HEK293 (cell line): Measurements from ENCODE around the gene HMGN2.

Experiments
- CTCF ChIA-PET: fragments of 350-600 bp; formaldehyde crosslinking; extraction: SDS; loops from one replicate; lab custom pipeline; 2021; ENCODE audit warnings: antibody characterized with exemption; lab: Yijun Ruan, JAX
- POLR2A ChIA-PET: fragments of 300-600 bp; formaldehyde crosslinking; extraction: SDS; loops from one replicate; lab custom pipeline; 2020; ENCODE audit warnings: antibody characterized with exemption, inconsistent platforms; lab: Yijun Ruan, JAX
- H3K27ac ChIP-seq: fragments of 200-500 bp; sonication (Bioruptor generic); 2 replicates; pipeline ENCODE4 v1.5.1; 2014; ENCODE audit warnings: low read depth, low read length, control low read depth, inconsistent platforms; ENCODE audit errors: extremely low read depth
- H3K36me3 ChIP-seq, 2 experiments: fragments of 200-500 bp in 1 of 2; sonication (Bioruptor generic) in 1 of 2; 1 replicate in 1 of 2; 2 replicates in 1 of 2; pipeline ENCODE4 v1.5.1; 2014 to 2017; ENCODE audit warnings: inconsistent platforms in 2 of 2, low read length in 2 of 2; ENCODE audit not compliant: control insufficient read depth in 2 of 2, insufficient read depth in 1 of 2
- H3K4me1 ChIP-seq: fragments of 200-500 bp; sonication (Bioruptor generic); 2 replicates; pipeline ENCODE4 v1.5.1; 2014; ENCODE audit warnings: mild to moderate bottlenecking, low read length, inconsistent platforms; ENCODE audit not compliant: control insufficient read depth, insufficient read depth
- H3K4me3 ChIP-seq: 2 replicates; pipeline ENCODE4 v1.5.1; 2011; ENCODE audit warnings: low read depth, mild to moderate bottlenecking, control low read depth, low read length, moderate library complexity
- H3K9me3 ChIP-seq: fragments of 200-500 bp; sonication (Bioruptor generic); 2 replicates; pipeline ENCODE4 v1.5.1; 2014; ENCODE audit warnings: low read depth, low read length, inconsistent platforms; ENCODE audit not compliant: control insufficient read depth, insufficient read depth
- BCL11B ChIP-seq: fragments of 450-650 bp; formaldehyde crosslinking; IDR thresholded peaks from 2 replicates; pipeline ENCODE4 v1.5.1; 2016; ENCODE audit warnings: low read depth, missing biosample characterization, missing genetic modification characterization
- EGR2 ChIP-seq: fragments of 450-650 bp; formaldehyde crosslinking; IDR thresholded peaks from 2 replicates; pipeline ENCODE4 v1.5.1; 2016; ENCODE audit warnings: low read depth, missing biosample characterization, missing genetic modification characterization
- GLI2 ChIP-seq: fragments of 450-650 bp; formaldehyde crosslinking; IDR thresholded peaks from 2 replicates; pipeline ENCODE4; 2017; ENCODE audit warnings: missing biosample characterization, missing genetic modification characterization, low read depth, borderline replicate concordance
- GLI4 ChIP-seq: fragments of 450-650 bp; formaldehyde crosslinking; IDR thresholded peaks from 2 replicates; pipeline ENCODE4 v1.5.1; 2016; ENCODE audit warnings: missing biosample characterization, missing genetic modification characterization
- GLIS1 ChIP-seq: fragments of 450-650 bp; formaldehyde crosslinking; IDR thresholded peaks from 2 replicates; pipeline ENCODE4 v1.5.1; 2016; ENCODE audit warnings: missing biosample characterization, missing genetic modification characterization
- GLIS2 ChIP-seq: fragments of 450-650 bp; formaldehyde crosslinking; IDR thresholded peaks from 2 replicates; pipeline ENCODE4 v1.5.1; 2016; ENCODE audit warnings: missing biosample characterization, missing genetic modification characterization
- OVOL3 ChIP-seq: fragments of 450-650 bp; formaldehyde crosslinking; IDR thresholded peaks from 2 replicates; pipeline ENCODE4 v1.5.1; 2016; ENCODE audit warnings: missing biosample characterization, missing genetic modification characterization
- PBX3 ChIP-seq: sonication (generic); formaldehyde crosslinking; IDR thresholded peaks from 2 replicates; pipeline ENCODE4 v1.8.1; 2022; ENCODE audit warnings: mild to moderate bottlenecking, moderate library complexity, missing genetic modification reagents
- REPIN1 ChIP-seq: fragments of 450-650 bp; formaldehyde crosslinking; IDR thresholded peaks from 2 replicates; pipeline ENCODE4 v1.5.1; 2017; ENCODE audit warnings: missing biosample characterization, missing genetic modification characterization, low read depth
- YY1 ChIP-seq: fragments of 450-650 bp; formaldehyde crosslinking; IDR thresholded peaks from 2 replicates; pipeline ENCODE4 v1.5.1; 2018; ENCODE audit warnings: missing biosample characterization, missing genetic modification characterization
- ZBTB21 ChIP-seq: fragments of 450-650 bp; formaldehyde crosslinking; IDR thresholded peaks from 2 replicates; pipeline ENCODE4 v1.5.1; 2017; ENCODE audit warnings: missing biosample characterization, missing genetic modification characterization
- ZBTB48 ChIP-seq: fragments of 450-650 bp; formaldehyde crosslinking; IDR thresholded peaks from 2 replicates; pipeline ENCODE4 v1.5.1; 2016; ENCODE audit warnings: missing biosample characterization, missing genetic modification characterization
- ZFHX2 ChIP-seq: fragments of 450-650 bp; formaldehyde crosslinking; conservative IDR thresholded peaks from 2 replicates; pipeline ENCODE4 v1.5.1; 2016; ENCODE audit warnings: missing biosample characterization, missing genetic modification characterization
- ZIC2 ChIP-seq: fragments of 450-650 bp; formaldehyde crosslinking; IDR thresholded peaks from 2 replicates; pipeline ENCODE4 v1.5.1; 2016; ENCODE audit warnings: missing biosample characterization, missing genetic modification characterization
- ZNF16 ChIP-seq: fragments of 450-650 bp; formaldehyde crosslinking; IDR thresholded peaks from 2 replicates; pipeline ENCODE4 v1.5.1; 2016; ENCODE audit warnings: low read depth, missing biosample characterization, missing genetic modification characterization
- ZNF174 ChIP-seq: fragments of 450-650 bp; formaldehyde crosslinking; IDR thresholded peaks from 2 replicates; pipeline ENCODE4 v1.5.0; 2017; ENCODE audit warnings: missing biosample characterization, mild to moderate bottlenecking, missing genetic modification characterization
- ZNF280D ChIP-seq: fragments of 450-650 bp; formaldehyde crosslinking; IDR thresholded peaks from 2 replicates; pipeline ENCODE4 v1.5.1; 2016; ENCODE audit warnings: missing biosample characterization, missing genetic modification characterization
- ZNF350 ChIP-seq: fragments of 450-650 bp; formaldehyde crosslinking; IDR thresholded peaks from 2 replicates; pipeline ENCODE4 v1.5.0; 2017; ENCODE audit warnings: missing biosample characterization, mild to moderate bottlenecking, missing genetic modification characterization
- ZNF416 ChIP-seq: fragments of 450-650 bp; formaldehyde crosslinking; IDR thresholded peaks from 2 replicates; pipeline ENCODE4 v1.5.1; 2016; ENCODE audit warnings: missing biosample characterization, missing genetic modification characterization
- ZNF530 ChIP-seq: fragments of 450-650 bp; formaldehyde crosslinking; IDR thresholded peaks from 2 replicates; pipeline ENCODE4 v1.5.1; 2016; ENCODE audit warnings: low read depth, missing biosample characterization, missing genetic modification characterization
- ZNF548 ChIP-seq: fragments of 450-650 bp; formaldehyde crosslinking; IDR thresholded peaks from 2 replicates; pipeline ENCODE4 v1.5.1; 2016; ENCODE audit warnings: missing biosample characterization, missing genetic modification characterization
- ZNF596 ChIP-seq: fragments of 450-650 bp; IDR thresholded peaks from 2 replicates; pipeline ENCODE4 v1.5.0; 2018; ENCODE audit warnings: missing biosample characterization, mild to moderate bottlenecking, missing genetic modification characterization, moderate library complexity
- ZNF626 ChIP-seq: fragments of 450-650 bp; sonication (Bioruptor Pico); formaldehyde crosslinking; IDR thresholded peaks from 2 replicates; pipeline ENCODE4 v1.5.1; 2018; ENCODE audit warnings: missing biosample characterization, missing genetic modification characterization, inconsistent platforms
- ZNF664 ChIP-seq: fragments of 450-650 bp; formaldehyde crosslinking; IDR thresholded peaks from 2 replicates; pipeline ENCODE4 v1.5.1; 2016; ENCODE audit warnings: missing biosample characterization, missing genetic modification characterization
- ZNF747 ChIP-seq: fragments of 450-650 bp; formaldehyde crosslinking; IDR thresholded peaks from 2 replicates; pipeline ENCODE4 v1.5.1; 2016; ENCODE audit warnings: missing biosample characterization, missing genetic modification characterization
- ZNF837 ChIP-seq: fragments of 450-650 bp; formaldehyde crosslinking; IDR thresholded peaks from 2 replicates; pipeline ENCODE4 v1.5.1; 2016; ENCODE audit warnings: missing biosample characterization, missing genetic modification characterization
- TF ChIP-seq, protein P1 (sequence below): fragments of 450-650 bp; formaldehyde crosslinking; IDR thresholded peaks from 2 replicates; pipeline ENCODE4 v1.5.1; 2016; ENCODE audit warnings: missing biosample characterization, missing genetic modification characterization, borderline replicate concordance
- TF ChIP-seq, protein P2 (sequence below): fragments of 450-650 bp; formaldehyde crosslinking; IDR thresholded peaks from 2 replicates; pipeline ENCODE4 v1.5.1; 2016; ENCODE audit warnings: missing biosample characterization, missing genetic modification characterization

Gene HMGN2

DNA sequence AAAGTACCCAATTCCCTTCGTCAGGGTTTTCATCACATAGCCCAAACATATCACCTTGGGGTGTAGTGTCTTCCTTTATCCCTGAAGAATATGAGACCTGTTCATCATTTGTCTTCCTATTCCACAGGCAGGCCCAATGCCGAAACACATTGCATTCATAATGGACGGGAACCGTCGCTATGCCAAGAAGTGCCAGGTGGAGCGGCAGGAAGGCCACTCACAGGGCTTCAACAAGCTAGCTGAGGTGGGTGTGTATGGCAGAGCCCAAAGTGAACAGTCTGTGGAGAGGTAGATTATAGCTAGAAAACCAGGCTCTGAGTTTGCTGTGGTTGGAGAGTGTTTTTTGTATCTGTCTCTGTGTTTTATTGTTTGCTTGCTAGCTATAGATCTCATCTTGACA is 34.2 kb upstream of the HMGN2 start:
- ChIA-PET CTCF (interaction anchor here (1.1 to 2.9 kb wide), 2 partner anchors 21 to 100 kb away, joined by 4 to 17 read pairs; no protein-coding TSS in a partner anchor), POLR2A (interaction anchor here (0.6 to 0.8 kb wide), 2 partner anchors 28 to 32 kb away, joined by 3 read pairs; no protein-coding TSS in a partner anchor)
- Histone ChIP-seq H3K4me1 (peaks cover 1% of the 10 kb centered on the region; the same call in 1 of the 2 replicates), H3K27ac (no peak overlapping the region), H3K4me3 (no peak overlapping the region), H3K36me3 (peaks cover 40 to 84% of the 10 kb centered on the region in 2 experiments), H3K9me3 (no peaks in the 10 kb centered on the region)
- TF ChIP-seq OVOL3 = no peak
- TF ChIP-seq ZBTB48 (tag by site-specific recombination) = no peak
- TF ChIP-seq ZNF747 (tag by site-specific recombination) = no peak
- TF ChIP-seq ZNF548 (tag by site-specific recombination) = no peak
- no peak for TF ChIP-seq ZNF280D (tag by site-specific recombination)
- TF ChIP-seq GLI2 (tag by site-specific recombination) = no peak
- TF ChIP-seq ZNF664 = no peak
- no peak for TF ChIP-seq GLIS1
- no peak for TF ChIP-seq GLIS2 (tag by site-specific recombination)
- no peak for TF ChIP-seq ZNF174 (tag by site-specific recombination)
- TF ChIP-seq ZNF16 (tag by site-specific recombination) = no peak
- TF ChIP-seq REPIN1 (tag by site-specific recombination) = no peak
- TF ChIP-seq ZNF416 = no peak
- TF ChIP-seq ZFHX2 (tag by site-specific recombination) = no peak
- TF ChIP-seq ZNF626 (tag by site-specific recombination) = no peak
- no peak for TF ChIP-seq EGR2
- TF ChIP-seq, protein P1, sequence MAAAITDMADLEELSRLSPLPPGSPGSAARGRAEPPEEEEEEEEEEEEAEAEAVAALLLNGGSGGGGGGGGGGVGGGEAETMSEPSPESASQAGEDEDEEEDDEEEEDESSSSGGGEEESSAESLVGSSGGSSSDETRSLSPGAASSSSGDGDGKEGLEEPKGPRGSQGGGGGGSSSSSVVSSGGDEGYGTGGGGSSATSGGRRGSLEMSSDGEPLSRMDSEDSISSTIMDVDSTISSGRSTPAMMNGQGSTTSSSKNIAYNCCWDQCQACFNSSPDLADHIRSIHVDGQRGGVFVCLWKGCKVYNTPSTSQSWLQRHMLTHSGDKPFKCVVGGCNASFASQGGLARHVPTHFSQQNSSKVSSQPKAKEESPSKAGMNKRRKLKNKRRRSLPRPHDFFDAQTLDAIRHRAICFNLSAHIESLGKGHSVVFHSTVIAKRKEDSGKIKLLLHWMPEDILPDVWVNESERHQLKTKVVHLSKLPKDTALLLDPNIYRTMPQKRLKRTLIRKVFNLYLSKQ (tag by site-specific recombination) = no peak
- TF ChIP-seq ZNF350 (tag by site-specific recombination) = no peak

DNA sequence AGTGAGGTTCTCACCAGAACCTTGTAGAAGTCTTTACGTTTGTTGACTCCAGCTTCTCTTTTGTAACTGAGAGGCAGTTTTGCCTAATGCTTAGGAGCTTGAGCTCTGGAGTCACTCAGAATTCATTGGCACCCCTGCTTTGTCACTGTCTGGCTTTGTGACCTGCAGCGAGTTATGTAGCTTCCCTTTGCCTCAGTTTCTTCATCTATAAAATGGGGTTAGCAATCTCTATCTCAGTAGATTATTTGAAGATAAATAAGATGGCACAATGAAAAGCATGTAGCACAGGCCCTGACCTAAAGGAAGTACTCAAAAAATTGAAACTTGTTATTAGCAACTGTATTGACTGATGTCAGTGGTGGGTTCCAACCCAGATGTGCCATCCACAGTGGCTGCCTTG is 32.0 kb upstream of the HMGN2 start:
- CTCF ChIA-PET = interaction anchor here (2.9 kb wide), 1 partner anchor 23 kb away, joined by 17 read pairs; no protein-coding TSS in a partner anchor
- peaks cover 45 to 95% of the 10 kb centered on the region in 2 experiments for H3K36me3 ChIP-seq

More for the DNA sequence above, 32.0 kb upstream of the HMGN2 start:
- H3K27ac ChIP-seq = no peak overlapping the region
- no peaks in the 10 kb centered on the region for H3K4me1 ChIP-seq
- POLR2A ChIA-PET = no interaction called here
- no peaks in the 10 kb centered on the region for H3K9me3 ChIP-seq
- TF ChIP-seq ZIC2 (tag by site-specific recombination) (no peak), ZNF16 (tag by site-specific recombination) (no peak), ZNF530 (tag by site-specific recombination) (no peak), YY1 (tag by site-specific recombination) (no peak), GLI4 (tag by site-specific recombination) (no peak), BCL11B (tag by site-specific recombination) (no peak), ZBTB21 (tag by site-specific recombination) (no peak), ZNF596 (no peak), PBX3 (no peak), ZNF837 (tag by site-specific recombination) (no peak), ZNF174 (tag by site-specific recombination) (no peak)
- TF ChIP-seq, protein P2, sequence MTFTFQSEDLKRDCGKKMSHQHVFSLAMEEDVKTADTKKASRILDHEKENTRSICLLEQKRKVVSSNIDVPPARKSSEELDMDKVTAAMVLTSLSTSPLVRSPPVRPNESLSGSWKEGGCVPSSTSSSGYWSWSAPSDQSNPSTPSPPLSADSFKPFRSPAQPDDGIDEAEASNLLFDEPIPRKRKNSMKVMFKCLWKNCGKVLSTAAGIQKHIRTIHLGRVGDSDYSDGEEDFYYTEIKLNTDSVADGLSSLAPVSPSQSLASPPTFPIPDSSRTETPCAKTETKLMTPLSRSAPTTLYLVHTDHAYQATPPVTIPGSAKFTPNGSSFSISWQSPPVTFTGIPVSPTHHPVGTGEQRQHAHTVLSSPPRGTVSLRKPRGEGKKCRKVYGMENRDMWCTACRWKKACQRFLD = no peak
- H3K4me3 ChIP-seq = no peak overlapping the region
